Measurements from ENCODE around the gene EIF4EBP3. TPM values are rescaled to one million over a fixed set of nuclear protein-coding genes. Genes with fewer than 3 reads are reported as not detected.

EIF4EBP3 gene
- total and polyA plus RNA-seq, 4 donors, result 1.4 to 55.8 (median 8.0) TPM

DNA sequence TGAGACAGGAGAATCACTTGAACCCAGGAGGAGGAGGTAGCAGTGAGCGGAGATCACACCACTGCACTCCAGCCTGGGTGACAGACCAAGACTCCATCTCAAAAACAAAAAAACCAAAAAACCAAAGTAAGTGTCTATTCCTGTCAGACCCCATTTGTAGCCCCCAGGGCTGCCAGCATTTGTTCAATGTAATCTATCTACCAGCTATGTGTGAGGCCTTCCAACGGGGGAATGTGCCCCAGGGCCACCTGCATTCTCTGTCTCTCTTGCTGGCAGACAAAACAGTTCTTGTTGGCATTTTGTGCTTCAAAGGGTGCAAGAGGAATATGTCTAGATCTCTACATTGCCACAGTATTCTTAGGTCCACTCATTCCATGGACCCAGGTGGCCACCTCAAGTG is 51.4 kb downstream of the EIF4EBP3 start:
- WGBS, result 76% methylated on average over 2 of the region's 2 CpGs

More for the DNA sequence above, 51.4 kb downstream of the EIF4EBP3 start:
- DNase-seq (ENCODE audit: low spot score), result no peak
- Histone ChIP-seq H3K9ac (ENCODE audit: low read depth in 1 of 2, low read length in 2 of 2) (peak overlapping the region in 1 of 2 donors; percentile 5), H3K4me3 (ENCODE audit: low read depth in 1 of 3, low read length in 3 of 3) (no peak overlapping the region), H3K9me3 (ENCODE audit: control insufficient read depth in 4 of 4, low read length in 3 of 4) (no peaks in the 10 kb centered on the region), H3K27ac (ENCODE audit: low read depth in 1 of 2, low read length in 2 of 2) (peak overlapping the region in 1 of 2 donors; percentile 10), H3K36me3 (ENCODE audit: control insufficient read depth in 4 of 4, insufficient read depth in 3 of 4, low read depth in 1 of 4, low read length in 3 of 4) (no peaks in the 10 kb centered on the region), H3K27me3 (ENCODE audit: control insufficient read depth in 4 of 4, insufficient read depth in 4 of 4, low read length in 3 of 4) (no peaks in the 10 kb centered on the region), H3K4me1 (ENCODE audit: control insufficient read depth in 4 of 4, insufficient read depth in 4 of 4, low read length in 3 of 4) (peaks cover 23 to 40% (median 25%) of the 10 kb centered on the region in 4 donors)
- no peak for TF ChIP-seq HNF4G (IDR thresholded peaks at IDR 0.05)
- no peak for TF ChIP-seq FOXA1 (IDR thresholded peaks at IDR 0.05)
- TF ChIP-seq SP1 (IDR thresholded peaks at IDR 0.05), result no peak
- no peak for TF ChIP-seq RXRA (IDR thresholded peaks at IDR 0.05)
- TF ChIP-seq, protein P1, sequence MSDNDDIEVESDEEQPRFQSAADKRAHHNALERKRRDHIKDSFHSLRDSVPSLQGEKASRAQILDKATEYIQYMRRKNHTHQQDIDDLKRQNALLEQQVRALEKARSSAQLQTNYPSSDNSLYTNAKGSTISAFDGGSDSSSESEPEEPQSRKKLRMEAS (IDR thresholded peaks at IDR 0.05), result no peak
- no peak for TF ChIP-seq RAD21 (IDR thresholded peaks at IDR 0.05)
- TF ChIP-seq, protein P2, sequence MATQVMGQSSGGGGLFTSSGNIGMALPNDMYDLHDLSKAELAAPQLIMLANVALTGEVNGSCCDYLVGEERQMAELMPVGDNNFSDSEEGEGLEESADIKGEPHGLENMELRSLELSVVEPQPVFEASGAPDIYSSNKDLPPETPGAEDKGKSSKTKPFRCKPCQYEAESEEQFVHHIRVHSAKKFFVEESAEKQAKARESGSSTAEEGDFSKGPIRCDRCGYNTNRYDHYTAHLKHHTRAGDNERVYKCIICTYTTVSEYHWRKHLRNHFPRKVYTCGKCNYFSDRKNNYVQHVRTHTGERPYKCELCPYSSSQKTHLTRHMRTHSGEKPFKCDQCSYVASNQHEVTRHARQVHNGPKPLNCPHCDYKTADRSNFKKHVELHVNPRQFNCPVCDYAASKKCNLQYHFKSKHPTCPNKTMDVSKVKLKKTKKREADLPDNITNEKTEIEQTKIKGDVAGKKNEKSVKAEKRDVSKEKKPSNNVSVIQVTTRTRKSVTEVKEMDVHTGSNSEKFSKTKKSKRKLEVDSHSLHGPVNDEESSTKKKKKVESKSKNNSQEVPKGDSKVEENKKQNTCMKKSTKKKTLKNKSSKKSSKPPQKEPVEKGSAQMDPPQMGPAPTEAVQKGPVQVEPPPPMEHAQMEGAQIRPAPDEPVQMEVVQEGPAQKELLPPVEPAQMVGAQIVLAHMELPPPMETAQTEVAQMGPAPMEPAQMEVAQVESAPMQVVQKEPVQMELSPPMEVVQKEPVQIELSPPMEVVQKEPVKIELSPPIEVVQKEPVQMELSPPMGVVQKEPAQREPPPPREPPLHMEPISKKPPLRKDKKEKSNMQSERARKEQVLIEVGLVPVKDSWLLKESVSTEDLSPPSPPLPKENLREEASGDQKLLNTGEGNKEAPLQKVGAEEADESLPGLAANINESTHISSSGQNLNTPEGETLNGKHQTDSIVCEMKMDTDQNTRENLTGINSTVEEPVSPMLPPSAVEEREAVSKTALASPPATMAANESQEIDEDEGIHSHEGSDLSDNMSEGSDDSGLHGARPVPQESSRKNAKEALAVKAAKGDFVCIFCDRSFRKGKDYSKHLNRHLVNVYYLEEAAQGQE (IDR thresholded peaks at IDR 0.05), result no peak
- no peak for TF ChIP-seq HNF4A (conservative IDR thresholded peaks at IDR 0.05)
- TF ChIP-seq, protein P3, sequence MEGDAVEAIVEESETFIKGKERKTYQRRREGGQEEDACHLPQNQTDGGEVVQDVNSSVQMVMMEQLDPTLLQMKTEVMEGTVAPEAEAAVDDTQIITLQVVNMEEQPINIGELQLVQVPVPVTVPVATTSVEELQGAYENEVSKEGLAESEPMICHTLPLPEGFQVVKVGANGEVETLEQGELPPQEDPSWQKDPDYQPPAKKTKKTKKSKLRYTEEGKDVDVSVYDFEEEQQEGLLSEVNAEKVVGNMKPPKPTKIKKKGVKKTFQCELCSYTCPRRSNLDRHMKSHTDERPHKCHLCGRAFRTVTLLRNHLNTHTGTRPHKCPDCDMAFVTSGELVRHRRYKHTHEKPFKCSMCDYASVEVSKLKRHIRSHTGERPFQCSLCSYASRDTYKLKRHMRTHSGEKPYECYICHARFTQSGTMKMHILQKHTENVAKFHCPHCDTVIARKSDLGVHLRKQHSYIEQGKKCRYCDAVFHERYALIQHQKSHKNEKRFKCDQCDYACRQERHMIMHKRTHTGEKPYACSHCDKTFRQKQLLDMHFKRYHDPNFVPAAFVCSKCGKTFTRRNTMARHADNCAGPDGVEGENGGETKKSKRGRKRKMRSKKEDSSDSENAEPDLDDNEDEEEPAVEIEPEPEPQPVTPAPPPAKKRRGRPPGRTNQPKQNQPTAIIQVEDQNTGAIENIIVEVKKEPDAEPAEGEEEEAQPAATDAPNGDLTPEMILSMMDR (IDR thresholded peaks at IDR 0.05; ENCODE audit: low read depth, low read length, missing input control), result no peak
- TF ChIP-seq NR2F2 (IDR thresholded peaks at IDR 0.05), result no peak
- TF ChIP-seq, protein P4, sequence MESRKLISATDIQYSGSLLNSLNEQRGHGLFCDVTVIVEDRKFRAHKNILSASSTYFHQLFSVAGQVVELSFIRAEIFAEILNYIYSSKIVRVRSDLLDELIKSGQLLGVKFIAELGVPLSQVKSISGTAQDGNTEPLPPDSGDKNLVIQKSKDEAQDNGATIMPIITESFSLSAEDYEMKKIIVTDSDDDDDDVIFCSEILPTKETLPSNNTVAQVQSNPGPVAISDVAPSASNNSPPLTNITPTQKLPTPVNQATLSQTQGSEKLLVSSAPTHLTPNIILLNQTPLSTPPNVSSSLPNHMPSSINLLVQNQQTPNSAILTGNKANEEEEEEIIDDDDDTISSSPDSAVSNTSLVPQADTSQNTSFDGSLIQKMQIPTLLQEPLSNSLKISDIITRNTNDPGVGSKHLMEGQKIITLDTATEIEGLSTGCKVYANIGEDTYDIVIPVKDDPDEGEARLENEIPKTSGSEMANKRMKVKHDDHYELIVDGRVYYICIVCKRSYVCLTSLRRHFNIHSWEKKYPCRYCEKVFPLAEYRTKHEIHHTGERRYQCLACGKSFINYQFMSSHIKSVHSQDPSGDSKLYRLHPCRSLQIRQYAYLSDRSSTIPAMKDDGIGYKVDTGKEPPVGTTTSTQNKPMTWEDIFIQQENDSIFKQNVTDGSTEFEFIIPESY (IDR thresholded peaks at IDR 0.05), result no peak
- TF ChIP-seq FOXA2 (IDR thresholded peaks at IDR 0.05), result no peak
- TF ChIP-seq TAF1 (conservative IDR thresholded peaks at IDR 0.05), result no peak
- TF ChIP-seq YY1 (IDR thresholded peaks at IDR 0.05), result no peak
- TF ChIP-seq JUND (IDR thresholded peaks at IDR 0.05), result no peak
- no peak for TF ChIP-seq EGR1 (IDR thresholded peaks at IDR 0.05; ENCODE audit: low read depth in 2 of 2)
- TF ChIP-seq GABPA (IDR thresholded peaks at IDR 0.05 in 1 of 2, conservative IDR thresholded peaks at IDR 0.05 in 1 of 2), result no peak

Small RNA genes within 50 kb of the gene (small RNA-seq; reads per million reads assigned to genes)
- gene RF00279, result 0.07 reads per million
- not detected for gene RF00443

Other genes starting within 250 kb of the EIF4EBP3 start
- 10 to 100 TPM; 14.0 to 21.8 TPM for gene PFDN1, start 244.6 kb upstream of the EIF4EBP3 start, total RNA-seq
- gene PFDN1, start 244.6 kb upstream of the EIF4EBP3 start, polyA plus RNA-seq, result 10 to 100 TPM; 19.6 to 30.8 TPM
- 1 to 10 TPM in 1 of 2 donors, under 1 TPM in 1; 0.65 to 1.0 TPM for gene HBEGF, start 201.1 kb upstream of the EIF4EBP3 start, total RNA-seq
- gene HBEGF, start 201.1 kb upstream of the EIF4EBP3 start, polyA plus RNA-seq, result under 1 TPM; 0.60 to 0.90 TPM
- not detected for gene SLC4A9, start 187.5 kb upstream of the EIF4EBP3 start, total RNA-seq
- gene SLC4A9, start 187.5 kb upstream of the EIF4EBP3 start, polyA plus RNA-seq, result not detected
- 100 to 1,000 TPM in 1 of 2 donors, 10 to 100 TPM in 1; 83.5 to 116 TPM for gene ANKHD1, start 145.8 kb upstream of the EIF4EBP3 start, total RNA-seq
- 10 to 100 TPM; 33.2 to 36.7 TPM for gene ANKHD1, start 145.8 kb upstream of the EIF4EBP3 start, polyA plus RNA-seq
- 10 to 100 TPM; 12.9 to 18.7 TPM for gene SRA1, start 9.8 kb downstream of the EIF4EBP3 start, total RNA-seq
- gene SRA1, start 9.8 kb downstream of the EIF4EBP3 start, polyA plus RNA-seq, result 10 to 100 TPM; 20.9 to 41.1 TPM
- gene APBB3, start 16.9 kb downstream of the EIF4EBP3 start, total RNA-seq, result 10 to 100 TPM in 1 of 2 donors, 1 to 10 TPM in 1; 4.6 to 29.1 TPM
- gene APBB3, start 16.9 kb downstream of the EIF4EBP3 start, polyA plus RNA-seq, result 10 to 100 TPM; 10.1 to 40.5 TPM
- 10 to 100 TPM; 17.5 to 31.5 TPM for gene SLC35A4, start 17.2 kb downstream of the EIF4EBP3 start, total RNA-seq
- 10 to 100 TPM; 21.7 to 37.0 TPM for gene SLC35A4, start 17.2 kb downstream of the EIF4EBP3 start, polyA plus RNA-seq
- gene CD14, start 85.5 kb downstream of the EIF4EBP3 start, total RNA-seq, result 100 to 1,000 TPM in 1 of 2 donors, 10 to 100 TPM in 1; 61.0 to 297 TPM
- 100 to 1,000 TPM; 277 to 343 TPM for gene CD14, start 85.5 kb downstream of the EIF4EBP3 start, polyA plus RNA-seq
- 10 to 100 TPM; 14.1 to 55.9 TPM for gene TMCO6, start 91.8 kb downstream of the EIF4EBP3 start, total RNA-seq
- 10 to 100 TPM; 12.6 to 23.3 TPM for gene TMCO6, start 91.8 kb downstream of the EIF4EBP3 start, polyA plus RNA-seq
- gene NDUFA2, start 100.0 kb downstream of the EIF4EBP3 start, total RNA-seq, result 10 to 100 TPM; 23.3 to 44.3 TPM
- gene NDUFA2, start 100.0 kb downstream of the EIF4EBP3 start, polyA plus RNA-seq, result 100 to 1,000 TPM in 1 of 2 donors, 10 to 100 TPM in 1; 91.3 to 160 TPM
- gene IK, start 100.2 kb downstream of the EIF4EBP3 start, total RNA-seq, result 10 to 100 TPM; 42.5 to 45.7 TPM
- gene IK, start 100.2 kb downstream of the EIF4EBP3 start, polyA plus RNA-seq, result 10 to 100 TPM; 30.8 to 41.8 TPM
- gene WDR55, start 117.2 kb downstream of the EIF4EBP3 start, total RNA-seq, result 10 to 100 TPM; 12.0 to 18.2 TPM
- gene WDR55, start 117.2 kb downstream of the EIF4EBP3 start, polyA plus RNA-seq, result 10 to 100 TPM in 1 of 2 donors, 1 to 10 TPM in 1; 10.0 to 11.4 TPM
- under 1 TPM; 0.37 to 0.92 TPM for gene DND1, start 125.9 kb downstream of the EIF4EBP3 start, total RNA-seq
- under 1 TPM in 1 of 2 donors, not detected in 1; 0.29 TPM for gene DND1, start 125.9 kb downstream of the EIF4EBP3 start, polyA plus RNA-seq
- 10 to 100 TPM; 31.2 to 57.1 TPM for gene HARS1, start 143.7 kb downstream of the EIF4EBP3 start, total RNA-seq
- 10 to 100 TPM; 33.3 to 41.3 TPM for gene HARS1, start 143.7 kb downstream of the EIF4EBP3 start, polyA plus RNA-seq
- 10 to 100 TPM; 10.8 to 16.3 TPM for gene HARS2, start 143.8 kb downstream of the EIF4EBP3 start, total RNA-seq
- gene HARS2, start 143.8 kb downstream of the EIF4EBP3 start, polyA plus RNA-seq, result 10 to 100 TPM in 1 of 2 donors, 1 to 10 TPM in 1; 8.6 to 10.7 TPM
- 10 to 100 TPM; 16.4 to 27.5 TPM for gene ZMAT2, start 152.8 kb downstream of the EIF4EBP3 start, total RNA-seq
- 10 to 100 TPM; 14.5 to 34.3 TPM for gene ZMAT2, start 152.8 kb downstream of the EIF4EBP3 start, polyA plus RNA-seq
- not detected for gene PCDHA1, start 238.5 kb downstream of the EIF4EBP3 start, total RNA-seq
- gene PCDHA1, start 238.5 kb downstream of the EIF4EBP3 start, polyA plus RNA-seq, result not detected
- gene PCDHA2, start 247.2 kb downstream of the EIF4EBP3 start, total RNA-seq, result not detected
- not detected for gene PCDHA2, start 247.2 kb downstream of the EIF4EBP3 start, polyA plus RNA-seq